ENCODE results near the gene TRAP1. TPM values are rescaled to one million over a fixed set of nuclear protein-coding genes. Genes with fewer than 3 reads are reported as not detected.

Gene TRAP1
- total RNA-seq, 1 donor from 2014 or later = 115 TPM

GRCh38 chr16:3670711-3671110, 46.6 kb downstream of the TRAP1 start:
- Histone ChIP-seq H3K27me3 (ENCODE audit: control insufficient read depth in 3 of 3, insufficient read depth in 3 of 3, low read length in 3 of 3) (no peaks in the 10 kb centered on the region), H3K27ac (ENCODE audit: low read depth, low read length) (no peak overlapping the region), H3K36me3 (ENCODE audit: control insufficient read depth in 3 of 3, insufficient read depth in 3 of 3, low read length in 3 of 3) (peaks cover 48 to 68% (median 52%) of the 10 kb centered on the region in 3 donors), H3K9ac (ENCODE audit: low read depth in 1 of 3, low read length in 3 of 3) (no peak overlapping the region), H3K9me3 (ENCODE audit: control insufficient read depth in 3 of 3, low read length in 3 of 3) (no peaks in the 10 kb centered on the region), H3K4me3 (ENCODE audit: low read length in 3 of 3) (no peak overlapping the region), H3K4me1 (ENCODE audit: control insufficient read depth in 3 of 3, insufficient read depth in 3 of 3, low read length in 3 of 3) (peaks cover 0 to 3% (median 0%) of the 10 kb centered on the region in 3 donors)

GRCh38 chr16:3669082-3669481, 48.2 kb downstream of the TRAP1 start:
- Histone ChIP-seq H3K36me3 (ENCODE audit: control insufficient read depth in 3 of 3, insufficient read depth in 3 of 3, low read length in 3 of 3) (peaks cover 47 to 68% (median 51%) of the 10 kb centered on the region in 3 donors), H3K27ac (ENCODE audit: low read depth, low read length) (no peak overlapping the region)

GRCh38 chr16:3668626-3669025, 48.7 kb downstream of the TRAP1 start:
- no peak overlapping the region for H3K4me3 ChIP-seq (ENCODE audit: low read length in 3 of 3)
- H3K27me3 ChIP-seq (ENCODE audit: control insufficient read depth in 3 of 3, insufficient read depth in 3 of 3, low read length in 3 of 3) = no peaks in the 10 kb centered on the region
- H3K9me3 ChIP-seq (ENCODE audit: control insufficient read depth in 3 of 3, low read length in 3 of 3) = no peaks in the 10 kb centered on the region
- no peak overlapping the region for H3K27ac ChIP-seq (ENCODE audit: low read depth, low read length)
- H3K9ac ChIP-seq (ENCODE audit: low read depth in 1 of 3, low read length in 3 of 3) = no peak overlapping the region
- no peaks in the 10 kb centered on the region for H3K4me1 ChIP-seq (ENCODE audit: control insufficient read depth in 3 of 3, insufficient read depth in 3 of 3, low read length in 3 of 3)
- peaks cover 42 to 67% (median 47%) of the 10 kb centered on the region in 3 donors for H3K36me3 ChIP-seq (ENCODE audit: control insufficient read depth in 3 of 3, insufficient read depth in 3 of 3, low read length in 3 of 3)

More at GRCh38 chr16:3669082-3669481, 48.2 kb downstream of the TRAP1 start:
- Histone ChIP-seq H3K9ac (ENCODE audit: low read depth in 1 of 3, low read length in 3 of 3) (no peak overlapping the region), H3K27me3 (ENCODE audit: control insufficient read depth in 3 of 3, insufficient read depth in 3 of 3, low read length in 3 of 3) (no peaks in the 10 kb centered on the region), H3K9me3 (ENCODE audit: control insufficient read depth in 3 of 3, low read length in 3 of 3) (no peaks in the 10 kb centered on the region), H3K4me1 (ENCODE audit: control insufficient read depth in 3 of 3, insufficient read depth in 3 of 3, low read length in 3 of 3) (no peaks in the 10 kb centered on the region), H3K4me3 (ENCODE audit: low read length in 3 of 3) (no peak overlapping the region)

GRCh38 chr16:3665508-3665907, 51.8 kb downstream of the TRAP1 start:
- no peak overlapping the region for H3K4me3 ChIP-seq (ENCODE audit: low read length in 3 of 3)
- no peaks in the 10 kb centered on the region for H3K9me3 ChIP-seq (ENCODE audit: control insufficient read depth in 3 of 3, low read length in 3 of 3)
- H3K36me3 ChIP-seq (ENCODE audit: control insufficient read depth in 3 of 3, insufficient read depth in 3 of 3, low read length in 3 of 3) = peaks cover 53 to 69% (median 55%) of the 10 kb centered on the region in 3 donors
- H3K9ac ChIP-seq (ENCODE audit: low read depth in 1 of 3, low read length in 3 of 3) = no peak overlapping the region
- no peaks in the 10 kb centered on the region for H3K4me1 ChIP-seq (ENCODE audit: control insufficient read depth in 3 of 3, insufficient read depth in 3 of 3, low read length in 3 of 3)
- H3K27me3 ChIP-seq (ENCODE audit: control insufficient read depth in 3 of 3, insufficient read depth in 3 of 3, low read length in 3 of 3) = no peaks in the 10 kb centered on the region
- H3K27ac ChIP-seq (ENCODE audit: low read depth, low read length) = no peak overlapping the region

- Histone ChIP-seq H3K27ac (ENCODE audit: low read depth, low read length) (no peak overlapping the region), H3K36me3 (ENCODE audit: control insufficient read depth in 3 of 3, insufficient read depth in 3 of 3, low read length in 3 of 3) (peaks cover 59 to 77% (median 63%) of the 10 kb centered on the region in 3 donors), H3K4me1 (ENCODE audit: control insufficient read depth in 3 of 3, insufficient read depth in 3 of 3, low read length in 3 of 3) (no peaks in the 10 kb centered on the region), H3K9ac (ENCODE audit: low read depth in 1 of 3, low read length in 3 of 3) (no peak overlapping the region), H3K9me3 (ENCODE audit: control insufficient read depth in 3 of 3, low read length in 3 of 3) (no peaks in the 10 kb centered on the region), H3K4me3 (ENCODE audit: low read length in 3 of 3) (no peak overlapping the region), H3K27me3 (ENCODE audit: control insufficient read depth in 3 of 3, insufficient read depth in 3 of 3, low read length in 3 of 3) (no peaks in the 10 kb centered on the region)
Observed at GRCh38 chr16:3664187-3664896, 53.0 kb downstream of the TRAP1 start.

GRCh38 chr16:3662601-3663000, 54.7 kb downstream of the TRAP1 start:
- Histone ChIP-seq H3K4me3 (ENCODE audit: low read length in 3 of 3) (no peak overlapping the region), H3K4me1 (ENCODE audit: control insufficient read depth in 3 of 3, insufficient read depth in 3 of 3, low read length in 3 of 3) (no peaks in the 10 kb centered on the region), H3K36me3 (ENCODE audit: control insufficient read depth in 3 of 3, insufficient read depth in 3 of 3, low read length in 3 of 3) (peaks cover 63 to 77% (median 67%) of the 10 kb centered on the region in 3 donors), H3K27me3 (ENCODE audit: control insufficient read depth in 3 of 3, insufficient read depth in 3 of 3, low read length in 3 of 3) (no peaks in the 10 kb centered on the region), H3K9me3 (ENCODE audit: control insufficient read depth in 3 of 3, low read length in 3 of 3) (no peaks in the 10 kb centered on the region), H3K9ac (ENCODE audit: low read depth in 1 of 3, low read length in 3 of 3) (no peak overlapping the region), H3K27ac (ENCODE audit: low read depth, low read length) (no peak overlapping the region)

- H3K36me3 ChIP-seq (ENCODE audit: control insufficient read depth in 3 of 3, insufficient read depth in 3 of 3, low read length in 3 of 3) = peaks cover 68 to 80% (median 71%) of the 10 kb centered on the region in 3 donors
- no peak overlapping the region for H3K4me3 ChIP-seq (ENCODE audit: low read length in 3 of 3)
- no peaks in the 10 kb centered on the region for H3K9me3 ChIP-seq (ENCODE audit: control insufficient read depth in 3 of 3, low read length in 3 of 3)
- H3K4me1 ChIP-seq (ENCODE audit: control insufficient read depth in 3 of 3, insufficient read depth in 3 of 3, low read length in 3 of 3) = no peaks in the 10 kb centered on the region
- H3K9ac ChIP-seq (ENCODE audit: low read depth in 1 of 3, low read length in 3 of 3) = no peak overlapping the region
- H3K27ac ChIP-seq (ENCODE audit: low read depth, low read length) = no peak overlapping the region
- no peaks in the 10 kb centered on the region for H3K27me3 ChIP-seq (ENCODE audit: control insufficient read depth in 3 of 3, insufficient read depth in 3 of 3, low read length in 3 of 3)
Observed at GRCh38 chr16:3661922-3662321, 55.4 kb downstream of the TRAP1 start.

GRCh38 chr16:3661311-3661710, 56.0 kb downstream of the TRAP1 start:
- Histone ChIP-seq H3K4me3 (ENCODE audit: low read length in 3 of 3) (no peak overlapping the region), H3K9ac (ENCODE audit: low read depth in 1 of 3, low read length in 3 of 3) (no peak overlapping the region), H3K4me1 (ENCODE audit: control insufficient read depth in 3 of 3, insufficient read depth in 3 of 3, low read length in 3 of 3) (no peaks in the 10 kb centered on the region), H3K9me3 (ENCODE audit: control insufficient read depth in 3 of 3, low read length in 3 of 3) (no peaks in the 10 kb centered on the region), H3K27ac (ENCODE audit: low read depth, low read length) (no peak overlapping the region), H3K27me3 (ENCODE audit: control insufficient read depth in 3 of 3, insufficient read depth in 3 of 3, low read length in 3 of 3) (no peaks in the 10 kb centered on the region), H3K36me3 (ENCODE audit: control insufficient read depth in 3 of 3, insufficient read depth in 3 of 3, low read length in 3 of 3) (peaks cover 73 to 84% (median 76%) of the 10 kb centered on the region in 3 donors)

GRCh38 chr16:3659251-3659650, 58.1 kb downstream of the TRAP1 start:
- peaks cover 66 to 77% (median 68%) of the 10 kb centered on the region in 3 donors for H3K36me3 ChIP-seq (ENCODE audit: control insufficient read depth in 3 of 3, insufficient read depth in 3 of 3, low read length in 3 of 3)

More at GRCh38 chr16:3659251-3659650, 58.1 kb downstream of the TRAP1 start:
- Histone ChIP-seq H3K27me3 (ENCODE audit: control insufficient read depth in 3 of 3, insufficient read depth in 3 of 3, low read length in 3 of 3) (no peaks in the 10 kb centered on the region), H3K9ac (ENCODE audit: low read depth in 1 of 3, low read length in 3 of 3) (no peak overlapping the region), H3K9me3 (ENCODE audit: control insufficient read depth in 3 of 3, low read length in 3 of 3) (no peaks in the 10 kb centered on the region), H3K4me3 (ENCODE audit: low read length in 3 of 3) (no peak overlapping the region), H3K4me1 (ENCODE audit: control insufficient read depth in 3 of 3, insufficient read depth in 3 of 3, low read length in 3 of 3) (peaks cover 0 to 4% (median under 1%) of the 10 kb centered on the region in 3 donors), H3K27ac (ENCODE audit: low read depth, low read length) (no peak overlapping the region)

All from skeletal muscle tissue (tissue), 4 donors.